ENCODE results near the gene CLDN20.

The CLDN20 gene

GRCh38 chr6:155241966-155242365, 21.8 kb upstream of the CLDN20 start:
- no peak overlapping the region for H3K4me3 ChIP-seq (ENCODE audit: insufficient read depth, low read depth, low read length, poor library complexity, severe bottlenecking)
- DNase-seq = no peak
- no peaks in the 10 kb centered on the region for H3K36me3 ChIP-seq (ENCODE audit: control insufficient read depth, insufficient read depth, low read length)
- no peaks in the 10 kb centered on the region for H3K4me1 ChIP-seq (ENCODE audit: control insufficient read depth, insufficient read depth, low read length, poor library complexity, severe bottlenecking)
- H3K27ac ChIP-seq (ENCODE audit: insufficient read depth, low read length, poor library complexity, severe bottlenecking) = no peak overlapping the region
- no peaks in the 10 kb centered on the region for H3K9me3 ChIP-seq (ENCODE audit: control insufficient read depth, low read length)
- no peaks in the 10 kb centered on the region for H3K27me3 ChIP-seq (replicated peaks; ENCODE audit: control insufficient read depth, insufficient read depth, low read length, poor library complexity, severe bottlenecking)

GRCh38 chr6:155244434-155244833, 19.4 kb upstream of the CLDN20 start:
- Histone ChIP-seq H3K27ac (ENCODE audit: insufficient read depth, low read length, poor library complexity, severe bottlenecking) (no peak overlapping the region), H3K4me3 (ENCODE audit: insufficient read depth, low read depth, low read length, poor library complexity, severe bottlenecking) (no peak overlapping the region), H3K36me3 (ENCODE audit: control insufficient read depth, insufficient read depth, low read length) (no peaks in the 10 kb centered on the region), H3K27me3 (replicated peaks; ENCODE audit: control insufficient read depth, insufficient read depth, low read length, poor library complexity, severe bottlenecking) (no peaks in the 10 kb centered on the region), H3K4me1 (ENCODE audit: control insufficient read depth, insufficient read depth, low read length, poor library complexity, severe bottlenecking) (no peaks in the 10 kb centered on the region), H3K9me3 (ENCODE audit: control insufficient read depth, low read length) (no peaks in the 10 kb centered on the region)
- DNase-seq = no peak

- Histone ChIP-seq H3K9me3 (ENCODE audit: control insufficient read depth, low read length) (no peaks in the 10 kb centered on the region), H3K27me3 (replicated peaks; ENCODE audit: control insufficient read depth, insufficient read depth, low read length, poor library complexity, severe bottlenecking) (no peaks in the 10 kb centered on the region), H3K4me1 (ENCODE audit: control insufficient read depth, insufficient read depth, low read length, poor library complexity, severe bottlenecking) (no peaks in the 10 kb centered on the region), H3K27ac (ENCODE audit: insufficient read depth, low read length, poor library complexity, severe bottlenecking) (no peak overlapping the region), H3K36me3 (ENCODE audit: control insufficient read depth, insufficient read depth, low read length) (no peaks in the 10 kb centered on the region), H3K4me3 (ENCODE audit: insufficient read depth, low read depth, low read length, poor library complexity, severe bottlenecking) (no peak overlapping the region)
- DNase-seq = no peak
Measured at GRCh38 chr6:155245193-155245592, 18.6 kb upstream of the CLDN20 start.

- H3K36me3 ChIP-seq (ENCODE audit: control insufficient read depth, insufficient read depth, low read length) = no peaks in the 10 kb centered on the region
- no peak overlapping the region for H3K27ac ChIP-seq (ENCODE audit: insufficient read depth, low read length, poor library complexity, severe bottlenecking)
- no peaks in the 10 kb centered on the region for H3K9me3 ChIP-seq (ENCODE audit: control insufficient read depth, low read length)
- H3K27me3 ChIP-seq (replicated peaks; ENCODE audit: control insufficient read depth, insufficient read depth, low read length, poor library complexity, severe bottlenecking) = no peaks in the 10 kb centered on the region
- no peaks in the 10 kb centered on the region for H3K4me1 ChIP-seq (ENCODE audit: control insufficient read depth, insufficient read depth, low read length, poor library complexity, severe bottlenecking)
- H3K4me3 ChIP-seq (ENCODE audit: insufficient read depth, low read depth, low read length, poor library complexity, severe bottlenecking) = no peak overlapping the region
- DNase-seq = no peak
Measured at GRCh38 chr6:155245831-155246230, 18.0 kb upstream of the CLDN20 start.

GRCh38 chr6:155246825-155247224, 17.0 kb upstream of the CLDN20 start:
- Histone ChIP-seq H3K4me1 (ENCODE audit: control insufficient read depth, insufficient read depth, low read length, poor library complexity, severe bottlenecking) (no peaks in the 10 kb centered on the region), H3K9me3 (ENCODE audit: control insufficient read depth, low read length) (no peaks in the 10 kb centered on the region), H3K27me3 (replicated peaks; ENCODE audit: control insufficient read depth, insufficient read depth, low read length, poor library complexity, severe bottlenecking) (no peaks in the 10 kb centered on the region), H3K4me3 (ENCODE audit: insufficient read depth, low read depth, low read length, poor library complexity, severe bottlenecking) (no peak overlapping the region), H3K27ac (ENCODE audit: insufficient read depth, low read length, poor library complexity, severe bottlenecking) (no peak overlapping the region), H3K36me3 (ENCODE audit: control insufficient read depth, insufficient read depth, low read length) (peaks cover under 1% of the 10 kb centered on the region)
- DNase-seq = no peak

- no peaks in the 10 kb centered on the region for H3K4me1 ChIP-seq (ENCODE audit: control insufficient read depth, insufficient read depth, low read length, poor library complexity, severe bottlenecking)
- no peaks in the 10 kb centered on the region for H3K27me3 ChIP-seq (replicated peaks; ENCODE audit: control insufficient read depth, insufficient read depth, low read length, poor library complexity, severe bottlenecking)
- H3K27ac ChIP-seq (ENCODE audit: insufficient read depth, low read length, poor library complexity, severe bottlenecking) = no peak overlapping the region
- no peak for DNase-seq
- H3K36me3 ChIP-seq (ENCODE audit: control insufficient read depth, insufficient read depth, low read length) = peaks cover 4% of the 10 kb centered on the region
- no peak overlapping the region for H3K4me3 ChIP-seq (ENCODE audit: insufficient read depth, low read depth, low read length, poor library complexity, severe bottlenecking)
- H3K9me3 ChIP-seq (ENCODE audit: control insufficient read depth, low read length) = no peaks in the 10 kb centered on the region
Measured at GRCh38 chr6:155247618-155248007, 16.2 kb upstream of the CLDN20 start.

GRCh38 chr6:155248008-155249001, 15.5 kb upstream of the CLDN20 start:
- no peak for DNase-seq
- H3K27ac ChIP-seq (ENCODE audit: insufficient read depth, low read length, poor library complexity, severe bottlenecking) = no peak overlapping the region
- H3K4me3 ChIP-seq (ENCODE audit: insufficient read depth, low read depth, low read length, poor library complexity, severe bottlenecking) = no peak overlapping the region

GRCh38 chr6:155250701-155251381, 13.0 kb upstream of the CLDN20 start:
- peaks cover 23% of the 10 kb centered on the region for H3K36me3 ChIP-seq (ENCODE audit: control insufficient read depth, insufficient read depth, low read length)

More at GRCh38 chr6:155248008-155249001, 15.5 kb upstream of the CLDN20 start:
- Histone ChIP-seq H3K36me3 (ENCODE audit: control insufficient read depth, insufficient read depth, low read length) (peaks cover 10% of the 10 kb centered on the region), H3K27me3 (replicated peaks; ENCODE audit: control insufficient read depth, insufficient read depth, low read length, poor library complexity, severe bottlenecking) (no peaks in the 10 kb centered on the region), H3K4me1 (ENCODE audit: control insufficient read depth, insufficient read depth, low read length, poor library complexity, severe bottlenecking) (no peaks in the 10 kb centered on the region), H3K9me3 (ENCODE audit: control insufficient read depth, low read length) (no peaks in the 10 kb centered on the region)

GRCh38 chr6:155252581-155252980, 11.2 kb upstream of the CLDN20 start:
- Histone ChIP-seq H3K36me3 (ENCODE audit: control insufficient read depth, insufficient read depth, low read length) (peaks cover 38% of the 10 kb centered on the region), H3K4me3 (ENCODE audit: insufficient read depth, low read depth, low read length, poor library complexity, severe bottlenecking) (no peak overlapping the region), H3K27me3 (replicated peaks; ENCODE audit: control insufficient read depth, insufficient read depth, low read length, poor library complexity, severe bottlenecking) (no peaks in the 10 kb centered on the region), H3K4me1 (ENCODE audit: control insufficient read depth, insufficient read depth, low read length, poor library complexity, severe bottlenecking) (no peaks in the 10 kb centered on the region), H3K9me3 (ENCODE audit: control insufficient read depth, low read length) (no peaks in the 10 kb centered on the region), H3K27ac (ENCODE audit: insufficient read depth, low read length, poor library complexity, severe bottlenecking) (no peak overlapping the region)
- no peak for DNase-seq

More at GRCh38 chr6:155250701-155251381, 13.0 kb upstream of the CLDN20 start:
- Histone ChIP-seq H3K27ac (ENCODE audit: insufficient read depth, low read length, poor library complexity, severe bottlenecking) (no peak overlapping the region), H3K4me1 (ENCODE audit: control insufficient read depth, insufficient read depth, low read length, poor library complexity, severe bottlenecking) (no peaks in the 10 kb centered on the region), H3K9me3 (ENCODE audit: control insufficient read depth, low read length) (no peaks in the 10 kb centered on the region), H3K4me3 (ENCODE audit: insufficient read depth, low read depth, low read length, poor library complexity, severe bottlenecking) (no peak overlapping the region), H3K27me3 (replicated peaks; ENCODE audit: control insufficient read depth, insufficient read depth, low read length, poor library complexity, severe bottlenecking) (no peaks in the 10 kb centered on the region)
- DNase-seq = no peak

- H3K4me1 ChIP-seq (ENCODE audit: control insufficient read depth, insufficient read depth, low read length, poor library complexity, severe bottlenecking) = no peaks in the 10 kb centered on the region
- no peaks in the 10 kb centered on the region for H3K27me3 ChIP-seq (replicated peaks; ENCODE audit: control insufficient read depth, insufficient read depth, low read length, poor library complexity, severe bottlenecking)
- H3K27ac ChIP-seq (ENCODE audit: insufficient read depth, low read length, poor library complexity, severe bottlenecking) = no peak overlapping the region
- no peak overlapping the region for H3K4me3 ChIP-seq (ENCODE audit: insufficient read depth, low read depth, low read length, poor library complexity, severe bottlenecking)
- peaks cover 41% of the 10 kb centered on the region for H3K36me3 ChIP-seq (ENCODE audit: control insufficient read depth, insufficient read depth, low read length)
- no peaks in the 10 kb centered on the region for H3K9me3 ChIP-seq (ENCODE audit: control insufficient read depth, low read length)
- no peak for DNase-seq
Measured at GRCh38 chr6:155253337-155253736, 10.5 kb upstream of the CLDN20 start.
